Tongue (tissue), 2 donors: ENCODE data around the gene KIAA1217. TPM values are rescaled to one million over a fixed set of nuclear protein-coding genes. Genes with fewer than 3 reads are reported as not detected.
A peak's percentile ranks its signal among the peaks of the same experiment; 100 is the strongest.

ENCODE experiments used
- DNase-seq: peaks from one replicate; pipeline ENCODE4 v3.0.0-alpha.2; 2015
- total RNA-seq: library from RNA; depleted of rRNA; stranded (reverse); fragments of >200 nt; gene quantifications from one replicate; pipeline ENCODE4 v1.2.3, GENCODE V29; 2014

Gene KIAA1217
- total RNA-seq, 1 donor from 2014 or later, result 36.0 TPM

- DNase-seq, result peak; percentile 42
These were observed 343.5 kb downstream of the KIAA1217 start for GRCh38 chr10:24552346-24553016.

DNA sequence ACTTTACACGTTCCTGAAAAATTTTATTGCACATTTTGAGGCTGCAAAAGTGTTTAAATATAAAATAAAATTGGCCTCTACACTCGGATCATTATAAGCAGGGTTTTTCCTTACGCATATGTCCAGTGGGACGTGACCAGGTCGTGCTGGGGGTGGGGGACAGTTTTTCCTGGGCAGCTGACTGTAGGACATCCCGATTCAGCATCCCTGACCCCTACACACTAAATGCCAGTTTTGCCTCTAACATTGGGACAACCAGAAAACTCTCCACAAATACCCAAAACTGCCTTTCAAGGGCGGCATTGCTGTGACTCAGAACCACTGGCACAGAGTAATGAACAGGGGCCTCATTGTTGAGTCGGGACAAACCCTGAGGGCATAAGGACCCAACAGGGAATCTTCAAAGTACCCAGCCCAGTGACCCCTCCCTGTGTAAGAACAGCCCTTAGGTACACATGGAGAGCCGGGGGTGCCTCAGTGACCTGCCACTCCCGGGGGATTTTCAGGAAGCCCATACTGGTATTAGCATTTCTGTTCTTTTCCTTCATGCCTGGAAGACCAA lies 344.2 kb downstream of the KIAA1217 start:
- no peak for DNase-seq

- no peak for DNase-seq
These were observed 345.1 kb downstream of the KIAA1217 start for GRCh38 chr10:24554036-24554435.

GRCh38 chr10:24556126-24556749 lies 347.3 kb downstream of the KIAA1217 start:
- DNase-seq, result peak; percentile 62

GRCh38 chr10:24556750-24557742 lies 348.1 kb downstream of the KIAA1217 start:
- peak; percentile 77 for DNase-seq

- DNase-seq, result no peak
These were observed 352.5 kb downstream of the KIAA1217 start for GRCh38 chr10:24561453-24561852.

DNA sequence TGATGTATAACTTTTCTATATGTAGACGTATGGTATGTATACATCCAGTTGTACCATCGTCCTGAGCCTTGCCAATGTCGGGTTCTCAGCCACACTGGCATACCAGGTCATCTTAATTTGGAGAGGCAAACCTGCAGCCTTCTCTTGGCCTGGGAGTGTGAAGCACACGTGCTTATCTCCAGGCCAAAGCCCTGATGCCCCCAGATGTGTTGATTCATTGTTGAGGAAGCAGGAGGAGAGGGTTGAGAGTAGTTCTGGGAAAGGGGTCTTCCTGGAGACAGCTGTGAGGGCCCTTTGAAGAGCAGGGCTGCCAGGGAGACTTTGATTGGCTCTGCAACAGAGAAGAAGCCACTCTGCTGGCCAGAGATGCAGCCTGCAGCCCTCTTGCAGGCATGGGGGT lies 359.1 kb downstream of the KIAA1217 start:
- no peak for DNase-seq

- DNase-seq, result no peak
These were observed 360.4 kb downstream of the KIAA1217 start for GRCh38 chr10:24569330-24569796.

DNA sequence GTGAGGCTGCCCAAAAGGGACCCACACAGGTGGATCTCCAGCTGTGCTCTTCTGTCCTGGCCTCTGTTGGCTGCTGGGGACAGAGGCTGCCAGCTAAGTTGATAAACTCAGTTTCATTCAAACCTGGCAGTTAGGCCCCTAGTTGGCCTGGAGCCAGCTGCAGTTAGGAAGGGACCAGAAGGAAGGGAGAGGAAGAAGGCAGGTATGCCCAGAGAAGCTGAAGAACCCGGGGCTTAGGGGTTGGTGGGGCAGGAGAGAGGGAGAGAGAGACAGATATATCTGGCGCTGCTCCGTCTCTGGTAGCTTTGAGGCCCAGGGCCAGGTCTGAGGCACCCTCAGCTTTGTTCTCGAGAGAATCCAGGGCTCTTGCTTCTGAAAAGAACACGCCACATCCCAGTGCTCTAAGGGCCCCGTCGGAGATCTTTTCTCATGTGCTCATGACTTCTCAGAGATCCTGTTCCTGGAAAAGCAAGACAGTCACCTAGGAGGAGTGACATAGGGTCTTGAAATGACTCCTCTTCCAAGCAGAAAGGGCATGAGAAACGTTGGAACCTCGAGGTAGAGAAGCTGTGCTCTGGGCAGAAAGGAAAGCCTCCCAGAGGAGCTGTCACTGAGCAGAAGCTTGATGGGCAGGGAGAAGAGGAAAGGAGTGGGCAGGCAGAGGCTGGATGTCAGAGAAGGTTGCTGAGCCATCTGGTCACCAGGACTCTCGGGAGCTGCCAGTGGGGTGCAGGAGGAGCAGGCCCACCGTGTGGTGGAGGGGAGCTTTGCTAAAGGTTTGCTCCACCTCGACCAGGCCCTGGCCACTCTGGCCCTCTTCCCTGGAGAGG lies 361.1 kb downstream of the KIAA1217 start:
- DNase-seq, result no peak

DNA sequence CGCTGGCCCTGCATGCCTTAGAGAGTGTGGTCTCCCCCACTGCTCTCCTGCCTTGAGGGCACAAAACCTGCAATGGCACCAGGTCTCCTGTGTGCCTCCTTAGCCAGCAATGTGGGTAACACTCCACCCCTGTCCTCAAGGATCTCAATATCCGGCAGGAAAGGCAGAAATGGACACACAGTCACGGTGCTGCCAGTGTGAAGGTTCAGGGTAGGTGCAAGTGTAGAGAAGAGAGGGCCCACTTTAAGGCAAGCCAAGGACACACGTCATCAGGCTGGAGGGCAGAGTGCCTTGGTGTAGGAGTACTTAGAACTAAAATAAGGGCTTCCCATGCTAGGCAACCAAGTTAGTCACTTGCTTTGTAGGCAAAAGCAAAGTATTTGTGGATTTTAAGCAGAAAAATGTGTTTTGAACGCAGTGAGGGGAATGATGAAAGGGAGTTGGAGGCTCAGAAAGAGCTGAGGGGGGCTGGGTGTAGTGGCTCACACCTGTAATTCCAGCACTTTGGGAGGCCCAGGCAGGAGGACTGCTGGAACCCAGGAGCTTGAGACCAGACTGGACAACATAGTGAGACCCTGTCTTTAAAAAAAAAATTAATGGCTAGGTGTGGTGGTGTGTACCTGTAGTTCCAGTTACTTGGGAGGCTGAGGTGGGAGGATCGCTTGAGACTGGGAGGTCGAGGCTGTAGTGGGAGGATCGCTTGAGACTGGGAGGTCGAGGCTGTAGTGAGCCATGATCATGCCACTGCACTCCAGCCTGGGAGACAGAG lies 361.9 kb downstream of the KIAA1217 start:
- DNase-seq, result no peak

- no peak for DNase-seq
These were observed 363.0 kb downstream of the KIAA1217 start for GRCh38 chr10:24571870-24572450.

GRCh38 chr10:24574161-24574560 lies 365.2 kb downstream of the KIAA1217 start:
- DNase-seq, result no peak

GRCh38 chr10:24574578-24575155 lies 365.7 kb downstream of the KIAA1217 start:
- DNase-seq, result no peak

DNA sequence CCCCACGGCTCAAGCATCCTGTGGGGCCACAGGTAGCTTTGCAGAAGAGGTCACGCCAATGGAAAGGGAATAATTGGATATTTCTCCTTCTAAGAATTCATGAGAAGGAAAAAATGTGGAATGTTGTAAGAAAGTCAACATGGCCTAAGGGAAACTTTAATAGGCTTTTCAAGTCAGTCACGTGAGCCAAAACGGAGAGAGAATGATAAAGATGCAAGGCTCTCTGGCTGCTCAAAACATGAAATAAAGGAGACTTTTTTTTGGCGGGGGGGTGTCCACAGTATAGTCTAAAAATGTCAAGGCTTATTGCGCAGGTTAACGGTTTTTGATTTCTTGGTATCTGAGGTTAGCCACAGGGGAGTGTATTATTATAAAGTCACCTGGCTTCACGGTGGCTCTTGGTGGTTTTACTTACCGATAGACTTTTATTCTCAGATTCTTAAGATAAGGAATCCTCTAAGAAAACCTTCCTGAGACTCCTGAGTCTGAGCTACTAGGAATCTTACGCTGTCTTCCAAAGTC lies 366.6 kb downstream of the KIAA1217 start:
- no peak for DNase-seq

DNA sequence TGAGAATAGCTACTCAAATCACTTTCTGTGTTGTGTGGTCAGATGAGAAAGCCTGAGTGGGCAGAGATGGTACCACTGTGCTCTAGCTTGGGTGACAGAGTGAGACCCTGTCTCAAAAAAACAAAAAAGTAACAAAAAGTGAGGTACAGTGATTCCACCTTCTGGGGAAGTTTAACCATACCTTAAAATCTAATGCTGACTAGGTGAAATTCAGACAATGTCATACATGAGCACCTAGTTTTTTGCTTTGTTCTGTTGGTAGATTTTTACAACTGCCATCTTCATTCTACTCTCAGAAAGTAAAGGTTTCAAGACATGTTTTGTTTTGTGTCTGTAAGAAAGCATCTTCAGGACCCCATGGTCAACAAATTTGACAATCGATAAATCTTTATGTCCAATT lies 370.5 kb downstream of the KIAA1217 start:
- no peak for DNase-seq

DNA sequence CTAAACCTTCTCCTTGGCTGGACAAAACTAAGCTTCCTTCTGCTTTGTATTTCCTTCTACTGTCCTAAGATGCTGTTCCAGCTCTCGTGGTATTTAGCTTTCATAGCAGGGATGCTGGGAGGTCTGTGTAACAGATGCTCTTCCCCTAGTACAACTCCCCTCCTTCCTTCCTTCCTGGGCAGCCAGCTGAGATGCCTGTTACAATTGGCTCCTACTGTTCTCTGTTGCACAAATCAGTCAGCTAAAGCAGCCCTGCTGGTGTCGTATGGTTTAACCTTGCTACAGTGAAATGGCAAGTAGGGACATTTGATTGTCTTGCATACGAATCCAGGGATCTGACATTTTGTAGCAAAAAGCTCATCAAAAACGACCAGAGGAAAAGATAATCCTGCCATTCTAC lies 371.0 kb downstream of the KIAA1217 start:
- DNase-seq, result no peak

- DNase-seq, result no peak
These were observed 380.3 kb downstream of the KIAA1217 start for GRCh38 chr10:24589265-24589664.

GRCh38 chr10:24590697-24591457 lies 381.9 kb downstream of the KIAA1217 start:
- DNase-seq, result no peak
